ENCODE measurements around the gene CD27.

GRCh38 chr12:6452944-6453630 is 8.3 kb downstream of the CD27 start:
- TF ChIP-seq POLR2A (IDR thresholded peaks at IDR 0.05) (no peak), CTCF (IDR thresholded peaks at IDR 0.05) (no peak), EP300 (IDR thresholded peaks at IDR 0.05) (no peak), POLR2AphosphoS5 (IDR thresholded peaks at IDR 0.05) (peak in 2 of 3 donors; percentile 45 to 69)

Measured in stomach (tissue), 4 donors.